ENCODE measurements around the gene ITGB3BP. TPM values are rescaled to one million over a fixed set of nuclear protein-coding genes. Genes with fewer than 3 reads are reported as not detected.

Gene ITGB3BP
- total RNA-seq, 2 donors from 2014 or later: 6.7 TPM; not detected in 1

DNA sequence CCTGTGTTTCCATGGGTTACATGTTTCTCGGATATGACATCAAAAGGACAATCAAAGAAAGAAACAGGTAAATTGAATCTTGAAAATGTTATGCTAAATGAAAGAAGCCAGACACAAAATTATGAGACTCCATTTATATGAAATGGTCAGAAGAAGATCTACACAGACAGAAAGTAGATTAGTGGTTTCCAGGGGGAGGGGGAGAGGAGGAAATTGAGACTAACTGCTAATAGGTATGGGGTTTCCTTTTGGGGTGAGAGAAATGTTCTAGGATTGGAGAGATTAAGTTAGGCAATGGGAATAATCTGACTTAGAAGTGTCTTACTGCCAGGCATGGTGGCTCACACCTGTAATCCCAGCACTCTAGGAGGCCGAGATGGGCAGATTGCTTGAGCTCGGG lies 21.8 kb downstream of the ITGB3BP start:
- ATAC-seq: no peak
- H3K9me3 ChIP-seq: no peaks in the 10 kb centered on the region
- intact Hi-C loops (cut with DNase I): no loop called here

GRCh38 chr1:63498106-63498505 lies 24.9 kb downstream of the ITGB3BP start:
- Histone ChIP-seq H3K27ac (no peak overlapping the region), H3K36me3 (replicated peaks in 1 of 2; ENCODE audit: insufficient read depth in 1 of 2, low read depth in 2 of 2) (no peaks in the 10 kb centered on the region), H3K9me3 (no peaks in the 10 kb centered on the region), H3K4me3 (no peak overlapping the region), H3K27me3 (no peaks in the 10 kb centered on the region), H3K4me1 (no peaks in the 10 kb centered on the region)
- DNase-seq: no peak
- intact Hi-C loops (cut with DNase I): no loop called here
- TF ChIP-seq CTCF (IDR thresholded peaks at IDR 0.05) (no peak), POLR2A (IDR thresholded peaks at IDR 0.05) (no peak)
- no peak for ATAC-seq
- WGBS, 2 donors: 100% methylated on average over 1 of the region's 1 CpG

More for the DNA sequence above, 21.8 kb downstream of the ITGB3BP start:
- no peaks in the 10 kb centered on the region for H3K36me3 ChIP-seq (replicated peaks in 1 of 2; ENCODE audit: insufficient read depth in 1 of 2, low read depth in 2 of 2)
- no peaks in the 10 kb centered on the region for H3K4me1 ChIP-seq
- TF ChIP-seq POLR2A (IDR thresholded peaks at IDR 0.05) (no peak), CTCF (IDR thresholded peaks at IDR 0.05) (no peak)
- H3K27ac ChIP-seq: no peak overlapping the region
- 86 to 98% methylated on average over 3 of the region's 3 CpGs for WGBS, 2 donors
- H3K4me3 ChIP-seq: no peak overlapping the region
- DNase-seq: no peak
- H3K27me3 ChIP-seq: no peaks in the 10 kb centered on the region

GRCh38 chr1:63497577-63497976 lies 25.4 kb downstream of the ITGB3BP start:
- DNase-seq (no peak), ATAC-seq (no peak)
- Histone ChIP-seq H3K4me1 (no peaks in the 10 kb centered on the region), H3K9me3 (no peaks in the 10 kb centered on the region), H3K27me3 (no peaks in the 10 kb centered on the region), H3K36me3 (replicated peaks in 1 of 2; ENCODE audit: insufficient read depth in 1 of 2, low read depth in 2 of 2) (no peaks in the 10 kb centered on the region), H3K4me3 (no peak overlapping the region), H3K27ac (no peak overlapping the region)
- no peak for TF ChIP-seq CTCF (IDR thresholded peaks at IDR 0.05)
- no peak for TF ChIP-seq POLR2A (IDR thresholded peaks at IDR 0.05)
- 89 to 92% methylated on average over 2 of the region's 2 CpGs for WGBS, 2 donors
- intact Hi-C loops (cut with DNase I): no loop called here

DNA sequence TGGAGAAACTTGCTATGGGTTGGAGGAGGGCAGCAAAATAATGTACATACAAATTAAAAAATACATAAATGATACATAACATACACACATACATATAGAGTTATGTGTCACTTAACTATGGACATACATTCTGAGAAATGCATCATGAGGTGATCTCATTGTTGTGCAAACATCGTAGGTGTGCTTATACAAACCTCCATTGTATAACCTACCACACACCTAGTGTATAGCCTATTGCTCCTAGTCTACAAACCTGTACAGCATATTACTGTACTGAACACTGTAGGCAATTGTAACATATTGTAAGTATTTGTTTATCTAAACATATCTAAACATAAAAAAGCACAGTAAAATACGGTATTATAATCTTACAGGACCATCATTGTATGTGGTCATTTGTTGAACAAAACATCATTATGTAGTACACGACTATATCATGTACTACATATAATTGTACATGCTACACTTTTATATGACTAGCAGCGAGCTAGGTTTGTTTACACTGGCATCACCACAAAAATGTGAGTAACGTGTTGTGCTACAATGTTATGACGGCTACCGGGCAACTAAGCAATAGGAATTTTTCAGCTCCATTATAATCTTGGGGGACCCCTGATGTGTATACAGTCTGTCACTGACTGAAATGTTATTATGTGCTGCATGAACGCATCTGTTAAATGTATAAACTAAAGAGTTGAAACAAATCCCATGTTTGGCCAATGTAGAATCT lies 35.5 kb downstream of the ITGB3BP start:
- Histone ChIP-seq H3K4me3 (no peak overlapping the region), H3K9me3 (no peaks in the 10 kb centered on the region), H3K36me3 (replicated peaks in 1 of 2; ENCODE audit: insufficient read depth in 1 of 2, low read depth in 2 of 2) (no peaks in the 10 kb centered on the region), H3K27ac (no peak overlapping the region), H3K27me3 (no peaks in the 10 kb centered on the region), H3K4me1 (no peaks in the 10 kb centered on the region)
- ATAC-seq (no peak), DNase-seq (no peak)
- TF ChIP-seq POLR2A (IDR thresholded peaks at IDR 0.05) (no peak), CTCF (IDR thresholded peaks at IDR 0.05) (no peak)
- intact Hi-C loops (cut with DNase I): no loop called here
- WGBS, 2 donors: 89% methylated on average over 8 of the region's 8 CpGs

DNA sequence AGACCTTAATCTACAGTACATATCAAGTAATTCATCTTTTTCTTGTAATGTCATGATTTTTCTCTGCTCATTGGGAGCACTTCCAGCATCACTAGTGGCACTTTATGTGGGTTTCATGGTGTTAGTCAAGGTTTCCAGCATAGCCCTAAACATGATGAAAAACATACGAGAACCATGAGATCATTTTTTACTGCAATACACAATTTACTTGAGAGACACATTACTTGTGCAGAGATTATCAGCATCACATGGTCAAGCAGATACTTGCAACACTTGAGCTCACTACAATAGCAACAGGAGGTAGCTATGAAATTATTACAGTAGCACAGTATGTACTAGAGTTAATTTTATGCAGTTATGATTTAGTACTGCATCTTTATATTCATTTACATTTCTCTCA lies 36.4 kb downstream of the ITGB3BP start:
- H3K36me3 ChIP-seq (replicated peaks in 1 of 2; ENCODE audit: insufficient read depth in 1 of 2, low read depth in 2 of 2): no peaks in the 10 kb centered on the region
- H3K4me1 ChIP-seq: no peaks in the 10 kb centered on the region
- TF ChIP-seq CTCF (IDR thresholded peaks at IDR 0.05) (no peak), POLR2A (IDR thresholded peaks at IDR 0.05) (no peak)
- H3K27me3 ChIP-seq: no peaks in the 10 kb centered on the region
- no peak for ATAC-seq
- H3K4me3 ChIP-seq: no peak overlapping the region
- H3K9me3 ChIP-seq: no peaks in the 10 kb centered on the region
- WGBS, 2 donors: 93 to 100% methylated on average over 1 of the region's 1 CpG
- intact Hi-C loops (cut with DNase I): no loop called here
- no peak for DNase-seq
- no peak overlapping the region for H3K27ac ChIP-seq

Data from body of pancreas (tissue), 4 donors.